Skeletal muscle tissue (tissue), 4 donors: ENCODE data around the gene IL16. TPM values are rescaled to one million over a fixed set of nuclear protein-coding genes. Genes with fewer than 3 reads are reported as not detected.
A peak's percentile ranks its signal among the peaks of the same experiment; 100 is the strongest.

Experiments used
- H3K27ac ChIP-seq: one replicate; pipeline ENCODE4 v1.7.0; 2013; ENCODE audit warnings: mild to moderate bottlenecking, low read depth, low read length, inconsistent platforms
- H3K27me3 ChIP-seq, 3 donors: one replicate each; pipeline ENCODE4 v1.7.0; 2013; ENCODE audit warnings: low read length in 3 of 3; ENCODE audit not compliant: control insufficient read depth in 3 of 3, insufficient read depth in 3 of 3
- H3K36me3 ChIP-seq, 3 donors: one replicate each; pipeline ENCODE4 v1.7.0; 2013; ENCODE audit warnings: low read length in 3 of 3; ENCODE audit not compliant: control insufficient read depth in 3 of 3, insufficient read depth in 3 of 3
- H3K4me1 ChIP-seq, 3 donors: one replicate each; pipeline ENCODE4 v1.7.0; 2013; ENCODE audit warnings: low read length in 3 of 3, mild to moderate bottlenecking in 3 of 3; ENCODE audit not compliant: control insufficient read depth in 3 of 3, insufficient read depth in 3 of 3
- H3K4me3 ChIP-seq, 3 donors: one replicate each; pipeline ENCODE4 v1.7.0; 2013; ENCODE audit warnings: low read length in 3 of 3
- H3K9ac ChIP-seq, 3 donors: one replicate each; pipeline ENCODE4 v1.7.0; 2013; ENCODE audit warnings: low read length in 3 of 3, mild to moderate bottlenecking in 3 of 3, moderate library complexity in 2 of 3, low read depth in 1 of 3
- H3K9me3 ChIP-seq, 3 donors: one replicate each; pipeline ENCODE4 v1.7.0; 2013; ENCODE audit warnings: low read length in 3 of 3; ENCODE audit not compliant: control insufficient read depth in 3 of 3
- total RNA-seq: library from RNA; depleted of rRNA; stranded (reverse); fragments of >200 nt; gene quantifications from one replicate; pipeline ENCODE4 v1.2.3, GENCODE V29; 2014
- donor health status: Osteomylitis.

The IL16 gene
- total RNA-seq, 1 donor from 2014 or later: 4.7 TPM

- peaks cover 0 to 7% (median 0%) of the 10 kb centered on the region in 3 donors for H3K27me3 ChIP-seq
- no peak overlapping the region for H3K27ac ChIP-seq
- H3K9ac ChIP-seq: no peak overlapping the region
- no peak overlapping the region for H3K4me3 ChIP-seq
- peaks cover 4 to 5% (median 5%) of the 10 kb centered on the region in 3 donors for H3K4me1 ChIP-seq
- H3K36me3 ChIP-seq: no peaks in the 10 kb centered on the region
- H3K9me3 ChIP-seq: no peaks in the 10 kb centered on the region
Observed at GRCh38 chr15:81270781-81271491, 74.3 kb downstream of the IL16 start.

- H3K9ac ChIP-seq: no peak overlapping the region
- no peaks in the 10 kb centered on the region for H3K4me1 ChIP-seq
- no peaks in the 10 kb centered on the region for H3K9me3 ChIP-seq
- H3K4me3 ChIP-seq: no peak overlapping the region
- H3K27me3 ChIP-seq: peaks cover 0 to 7% (median 0%) of the 10 kb centered on the region in 3 donors
- H3K27ac ChIP-seq: no peak overlapping the region
- no peaks in the 10 kb centered on the region for H3K36me3 ChIP-seq
Observed at GRCh38 chr15:81271761-81272644, 75.3 kb downstream of the IL16 start.

- Histone ChIP-seq H3K9me3 (peaks cover 0 to 2% (median 0%) of the 10 kb centered on the region in 3 donors), H3K9ac (peak overlapping the region in 1 of 3 donors; percentile 8), H3K4me1 (no peaks in the 10 kb centered on the region), H3K36me3 (no peaks in the 10 kb centered on the region), H3K4me3 (no peak overlapping the region), H3K27me3 (peaks cover 0 to 7% (median 0%) of the 10 kb centered on the region in 3 donors), H3K27ac (no peak overlapping the region)
Observed at GRCh38 chr15:81273200-81273599, 76.5 kb downstream of the IL16 start.

GRCh38 chr15:81273855-81274254 lies 77.2 kb downstream of the IL16 start:
- Histone ChIP-seq H3K9ac (no peak overlapping the region), H3K27ac (no peak overlapping the region), H3K36me3 (no peaks in the 10 kb centered on the region), H3K4me3 (no peak overlapping the region), H3K27me3 (peaks cover 0 to 7% (median 0%) of the 10 kb centered on the region in 3 donors), H3K4me1 (no peaks in the 10 kb centered on the region), H3K9me3 (peaks cover 0 to 2% (median 0%) of the 10 kb centered on the region in 3 donors)

GRCh38 chr15:81274255-81274654 lies 77.6 kb downstream of the IL16 start:
- Histone ChIP-seq H3K4me3 (no peak overlapping the region), H3K9ac (no peak overlapping the region), H3K27me3 (peaks cover 0 to 6% (median 0%) of the 10 kb centered on the region in 3 donors), H3K9me3 (peaks cover 0 to 2% (median 0%) of the 10 kb centered on the region in 3 donors), H3K36me3 (no peaks in the 10 kb centered on the region), H3K27ac (no peak overlapping the region), H3K4me1 (no peaks in the 10 kb centered on the region)

GRCh38 chr15:81274931-81275707 lies 78.4 kb downstream of the IL16 start:
- Histone ChIP-seq H3K4me3 (no peak overlapping the region), H3K27me3 (peaks cover 0 to 3% (median 0%) of the 10 kb centered on the region in 3 donors), H3K36me3 (no peaks in the 10 kb centered on the region), H3K9ac (no peak overlapping the region), H3K9me3 (peaks cover 0 to 2% (median 0%) of the 10 kb centered on the region in 3 donors), H3K27ac (no peak overlapping the region), H3K4me1 (no peaks in the 10 kb centered on the region)

GRCh38 chr15:81275711-81276392 lies 79.2 kb downstream of the IL16 start:
- H3K27ac ChIP-seq: no peak overlapping the region
- no peak overlapping the region for H3K9ac ChIP-seq
- H3K4me3 ChIP-seq: no peak overlapping the region

GRCh38 chr15:81276967-81277366 lies 80.3 kb downstream of the IL16 start:
- Histone ChIP-seq H3K27me3 (no peaks in the 10 kb centered on the region), H3K9ac (no peak overlapping the region), H3K4me1 (no peaks in the 10 kb centered on the region), H3K27ac (no peak overlapping the region), H3K9me3 (peaks cover 0 to 2% (median 0%) of the 10 kb centered on the region in 3 donors), H3K36me3 (peaks cover 0 to under 1% (median 0%) of the 10 kb centered on the region in 3 donors), H3K4me3 (no peak overlapping the region)

More at GRCh38 chr15:81275711-81276392, 79.2 kb downstream of the IL16 start:
- Histone ChIP-seq H3K9me3 (peaks cover 0 to 2% (median 0%) of the 10 kb centered on the region in 3 donors), H3K27me3 (peaks cover 0 to 3% (median 0%) of the 10 kb centered on the region in 3 donors), H3K36me3 (no peaks in the 10 kb centered on the region), H3K4me1 (no peaks in the 10 kb centered on the region)

GRCh38 chr15:81277851-81278250 lies 81.2 kb downstream of the IL16 start:
- no peak overlapping the region for H3K27ac ChIP-seq
- H3K9ac ChIP-seq: no peak overlapping the region
- H3K9me3 ChIP-seq: peaks cover 0 to 2% (median 0%) of the 10 kb centered on the region in 3 donors
- no peaks in the 10 kb centered on the region for H3K4me1 ChIP-seq
- no peak overlapping the region for H3K4me3 ChIP-seq
- H3K36me3 ChIP-seq: peaks cover 0 to 2% (median 0%) of the 10 kb centered on the region in 3 donors
- no peaks in the 10 kb centered on the region for H3K27me3 ChIP-seq
